GM18502 (cell line): Measurements from ENCODE around the gene UBE2U.
"Not testable (repeated sequence)": the region's sequence is repeated elsewhere in the genome, so short reads cannot be mapped to it uniquely, and the experiment has no call there.

ENCODE experiments used
- ATAC-seq: cut with Tn5 transposase; IDR thresholded peaks from one replicate; pipeline ENCODE4 v1.9.1; 2021; ENCODE audit warnings: mild to moderate bottlenecking; ENCODE audit not compliant: unreplicated experiment, poor library complexity

UBE2U gene

GRCh38 chr1:64235181-64235580 is 31.8 kb downstream of the UBE2U start:
- no peak for ATAC-seq

- no peak for ATAC-seq
Observed at GRCh38 chr1:64235910-64236309, 32.5 kb downstream of the UBE2U start.

GRCh38 chr1:64236541-64236954 is 33.1 kb downstream of the UBE2U start:
- ATAC-seq: no peak

GRCh38 chr1:64239519-64239918 is 36.1 kb downstream of the UBE2U start:
- ATAC-seq: not testable (repeated sequence)

GRCh38 chr1:64240206-64240605 is 36.8 kb downstream of the UBE2U start:
- no peak for ATAC-seq

- ATAC-seq: no peak
Observed at GRCh38 chr1:64241069-64241468, 37.6 kb downstream of the UBE2U start.

- ATAC-seq: no peak
Observed at GRCh38 chr1:64242895-64243756, 39.7 kb downstream of the UBE2U start.

- ATAC-seq: no peak
Observed at GRCh38 chr1:64243757-64244080, 40.3 kb downstream of the UBE2U start.

- no peak for ATAC-seq
Observed at GRCh38 chr1:64245495-64245894, 42.1 kb downstream of the UBE2U start.

GRCh38 chr1:64246294-64246917 is 43.0 kb downstream of the UBE2U start:
- no peak for ATAC-seq

GRCh38 chr1:64248065-64248464 is 44.6 kb downstream of the UBE2U start:
- ATAC-seq: no peak

- ATAC-seq: not testable (repeated sequence)
Observed at GRCh38 chr1:64250472-64250871, 47.0 kb downstream of the UBE2U start.

- ATAC-seq: no peak
Observed at GRCh38 chr1:64251971-64252370, 48.5 kb downstream of the UBE2U start.

GRCh38 chr1:64257233-64257632 is 53.8 kb downstream of the UBE2U start:
- ATAC-seq: not testable (repeated sequence)

- not testable (repeated sequence) for ATAC-seq
Observed at GRCh38 chr1:64258444-64258843, 55.0 kb downstream of the UBE2U start.

- ATAC-seq: no peak
Observed at GRCh38 chr1:64263335-64263734, 59.9 kb downstream of the UBE2U start.

GRCh38 chr1:64263856-64264255 is 60.4 kb downstream of the UBE2U start:
- ATAC-seq: no peak

- ATAC-seq: no peak
Observed at GRCh38 chr1:64265141-64265540, 61.7 kb downstream of the UBE2U start.

- ATAC-seq: no peak
Observed at GRCh38 chr1:64266991-64267390, 63.6 kb downstream of the UBE2U start.

- peak; percentile 67 for ATAC-seq
Observed at GRCh38 chr1:64268653-64269557, 65.5 kb downstream of the UBE2U start.

GRCh38 chr1:64269558-64269884 is 66.1 kb downstream of the UBE2U start:
- ATAC-seq: no peak
